OCI-LY3 (cell line): Measurements from ENCODE around the gene TOP3A.

Source experiments
- H2AFZ ChIP-seq: fragments of 200-600, 300-600 bp; shearing (Covaris generic); 2 replicates; pipeline ENCODE4 v1.6.0; 2014; ENCODE audit warnings: antibody characterized with exemption, low read depth, low read length
- H3K27ac ChIP-seq: fragments of 200-600, 300-600 bp; sonication (generic); 2 replicates; pipeline ENCODE4 v1.5.1; 2014; ENCODE audit warnings: mild to moderate bottlenecking, low read length, moderate library complexity, mixed read lengths
- H3K27me3 ChIP-seq: fragments of 200-600, 300-600 bp; sonication (generic); 2 replicates; pipeline ENCODE4 v1.6.1; 2014; ENCODE audit warnings: low read depth, low read length, mixed read lengths
- H3K36me3 ChIP-seq: fragments of 200-600, 300-600 bp; sonication (generic); replicated peaks from 2 replicates; pipeline ENCODE3; 2014; ENCODE audit warnings: low read depth, low read length, mixed read lengths
- H3K4me1 ChIP-seq: fragments of 300-600, 200-600 bp; sonication (generic); 2 replicates; pipeline ENCODE4 v1.6.1; 2014; ENCODE audit warnings: low read length, mixed read lengths
- H3K4me2 ChIP-seq: fragments of 200-600, 300-600 bp; sonication (generic); 2 replicates; pipeline ENCODE4 v1.6.1; 2014; ENCODE audit warnings: low read length, mixed read lengths
- H3K4me3 ChIP-seq: fragments of 300-600, 200-600 bp; sonication (generic); 2 replicates; pipeline ENCODE4 v1.5.1; 2014; ENCODE audit warnings: antibody characterized with exemption, mild to moderate bottlenecking, low read length, moderate library complexity
- H3K79me2 ChIP-seq: fragments of 300-600, 200-600 bp; shearing (Covaris generic); 2 replicates; pipeline ENCODE4 v1.6.1; 2014; ENCODE audit warnings: mild to moderate bottlenecking, low read length, mixed read lengths
- H3K9ac ChIP-seq: fragments of 300-600, 200-600 bp; shearing (Covaris generic); 2 replicates; pipeline ENCODE4 v1.6.0; 2014; ENCODE audit warnings: mild to moderate bottlenecking, low read length, moderate library complexity
- H3K9me3 ChIP-seq: fragments of 200-600, 300-600 bp; shearing (Covaris generic); 2 replicates; pipeline ENCODE4 v1.6.1; 2014; ENCODE audit warnings: low read length, mixed read lengths; ENCODE audit not compliant: insufficient read depth
- H4K20me1 ChIP-seq: fragments of 200-600, 300-600 bp; sonication (generic); 2 replicates; pipeline ENCODE4 v1.6.1; 2016; ENCODE audit warnings: low read length, mixed read lengths; ENCODE audit not compliant: insufficient read depth
- CTCF ChIP-seq: fragments of 200-600, 300-600 bp; sonication (generic); IDR thresholded peaks from 2 replicates; pipeline ENCODE4 v1.5.1; 2014; ENCODE audit warnings: antibody characterized with exemption, low read length, low read depth
- EZH2phosphoT487 ChIP-seq: fragments of 200-600 bp; shearing (Covaris generic); IDR thresholded peaks from 2 replicates; pipeline ENCODE4 v1.6.1; 2018; ENCODE audit warnings: antibody characterized with exemption, mixed run types, low read depth

TOP3A gene

GRCh38 chr17:18331879-18332278 lies 17.1 kb upstream of the TOP3A start:
- Histone ChIP-seq H3K27me3 (no peaks in the 10 kb centered on the region), H3K4me3 (no peak overlapping the region), H3K4me2 (no peak overlapping the region), H3K27ac (no peak overlapping the region), H3K36me3 (no peaks in the 10 kb centered on the region), H2AFZ (no peak overlapping the region), H3K79me2 (no peaks in the 10 kb centered on the region), H4K20me1 (no peaks in the 10 kb centered on the region), H3K9ac (no peak overlapping the region), H3K9me3 (no peaks in the 10 kb centered on the region), H3K4me1 (no peaks in the 10 kb centered on the region)
- no peak for TF ChIP-seq EZH2phosphoT487
- no peak for TF ChIP-seq CTCF

GRCh38 chr17:18328643-18329204 lies 13.9 kb upstream of the TOP3A start:
- Histone ChIP-seq H4K20me1 (no peaks in the 10 kb centered on the region), H3K4me3 (no peak overlapping the region), H3K36me3 (peaks cover 5% of the 10 kb centered on the region), H3K4me2 (no peak overlapping the region), H3K27ac (no peak overlapping the region), H2AFZ (no peak overlapping the region), H3K27me3 (no peaks in the 10 kb centered on the region), H3K9ac (no peak overlapping the region), H3K79me2 (no peaks in the 10 kb centered on the region), H3K4me1 (peaks cover 16% of the 10 kb centered on the region), H3K9me3 (no peaks in the 10 kb centered on the region)
- TF ChIP-seq EZH2phosphoT487 (no peak), CTCF (no peak)

GRCh38 chr17:18327556-18327955 lies 12.8 kb upstream of the TOP3A start:
- Histone ChIP-seq H3K36me3 (peaks cover 5% of the 10 kb centered on the region), H3K79me2 (no peaks in the 10 kb centered on the region), H3K27ac (no peak overlapping the region), H3K4me3 (no peak overlapping the region), H3K9ac (no peak overlapping the region), H3K27me3 (no peaks in the 10 kb centered on the region), H4K20me1 (no peaks in the 10 kb centered on the region), H3K9me3 (no peaks in the 10 kb centered on the region), H2AFZ (no peak overlapping the region), H3K4me1 (peaks cover 16% of the 10 kb centered on the region), H3K4me2 (no peak overlapping the region)
- TF ChIP-seq CTCF = no peak
- no peak for TF ChIP-seq EZH2phosphoT487

GRCh38 chr17:18327093-18327492 lies 12.3 kb upstream of the TOP3A start:
- Histone ChIP-seq H3K79me2 (no peaks in the 10 kb centered on the region), H4K20me1 (no peaks in the 10 kb centered on the region), H3K4me1 (peaks cover 16% of the 10 kb centered on the region), H3K36me3 (peaks cover 5% of the 10 kb centered on the region), H3K27me3 (no peaks in the 10 kb centered on the region), H3K4me2 (no peak overlapping the region), H2AFZ (no peak overlapping the region), H3K9me3 (no peaks in the 10 kb centered on the region), H3K4me3 (no peak overlapping the region), H3K27ac (no peak overlapping the region), H3K9ac (no peak overlapping the region)
- no peak for TF ChIP-seq EZH2phosphoT487
- no peak for TF ChIP-seq CTCF
